H1 (cell line): ENCODE results near the gene RPL6. TPM values are rescaled to one million over a fixed set of nuclear protein-coding genes. Genes with fewer than 3 reads are reported as not detected.

Experiments
- CTCF ChIA-PET: fragments of 300-600 bp; sonication (Branson Sonifier 250); formaldehyde crosslinking; loops from one replicate; lab custom pipeline; 2021; ENCODE audit not compliant: partially characterized antibody; lab: Charles Lee
- POLR2A ChIA-PET: fragments of 300-600 bp; sonication (Branson Sonifier 250); formaldehyde crosslinking; loops from one replicate; lab custom pipeline; 2021; ENCODE audit warnings: inconsistent platforms; ENCODE audit not compliant: partially characterized antibody; lab: Charles Lee
- DNase-seq, 2 experiments: peaks; one replicate each; pipeline versions ENCODE4 v3.0.0 to v3.0.0-alpha.2; 2010 to 2022; ENCODE audit warnings: low spot score in 2 of 2, low read depth in 1 of 2, mixed read lengths in 1 of 2
- FAIRE-seq: peaks from 2 replicates; lab custom pipeline; 2011; peaks lifted over from hg19 to GRCh38; lab: Jason Lieb, UNC
- H2AFZ ChIP-seq: 2 replicates; pipeline ENCODE4 v1.8.1; 2012; ENCODE audit warnings: low read length, inconsistent platforms
- H2AK5ac ChIP-seq: 2 replicates; pipeline ENCODE4 v1.6.1; 2013; ENCODE audit warnings: low read depth, low read length
- H2BK120ac ChIP-seq: replicated peaks from 2 replicates; pipeline ENCODE3; 2013; ENCODE audit warnings: low read depth, low read length, inconsistent platforms
- H2BK12ac ChIP-seq: 2 replicates; pipeline ENCODE4 v1.6.1; 2013; ENCODE audit warnings: low read depth, low read length
- H2BK15ac ChIP-seq: 2 replicates; pipeline ENCODE4 v1.6.1; 2013; ENCODE audit warnings: low read length
- H2BK20ac ChIP-seq: 2 replicates; pipeline ENCODE4 v1.6.1; 2013; ENCODE audit warnings: low read length
- H2BK5ac ChIP-seq: 2 replicates; pipeline ENCODE4 v1.6.1; 2013; ENCODE audit warnings: low read depth, low read length
- H3K14ac ChIP-seq: 2 replicates; pipeline ENCODE4 v1.6.1; 2013; ENCODE audit warnings: inconsistent platforms; ENCODE audit not compliant: insufficient read length
- H3K18ac ChIP-seq: 2 replicates; pipeline ENCODE4 v1.6.1; 2013; ENCODE audit warnings: low read length; ENCODE audit errors: extremely low read depth
- H3K23ac ChIP-seq: 2 replicates; pipeline ENCODE4 v1.6.1; 2013; ENCODE audit warnings: inconsistent platforms; ENCODE audit not compliant: insufficient read length
- H3K23me2 ChIP-seq: 2 replicates; pipeline ENCODE4 v1.6.1; 2013; ENCODE audit warnings: low read depth, low read length
- H3K27ac ChIP-seq: 2 replicates; pipeline ENCODE4 v1.6.1; 2011; ENCODE audit warnings: low read depth, low read length, inconsistent platforms
- H3K27me3 ChIP-seq, 4 experiments: replicated peaks in 1 of 4; 1 replicate in 1 of 4; 2 replicates in 3 of 4; pipeline versions ENCODE4 v1.6.1 to v1.8.1; 2011 to 2013; ENCODE audit warnings: low read length in 3 of 4, mild to moderate bottlenecking in 3 of 4, inconsistent platforms in 2 of 4, mixed read lengths in 2 of 4, moderate library complexity in 1 of 4; ENCODE audit not compliant: control insufficient read depth in 3 of 4, insufficient read depth in 3 of 4; ENCODE audit errors: extremely low read depth in 1 of 4
- H3K36me3 ChIP-seq, 4 experiments: 2 replicates each; pipeline versions ENCODE4 v1.6.1 to v1.8.1; 2011 to 2013; ENCODE audit warnings: mild to moderate bottlenecking in 4 of 4, low read length in 3 of 4, moderate library complexity in 2 of 4, control low read depth in 1 of 4, inconsistent platforms in 1 of 4; ENCODE audit not compliant: insufficient read depth in 4 of 4, control insufficient read depth in 2 of 4
- H3K4ac ChIP-seq: replicated peaks from 2 replicates; pipeline ENCODE3; 2013; ENCODE audit warnings: low read length, low read depth, mixed read lengths, inconsistent platforms; ENCODE audit not compliant: insufficient read length
- H3K4me1 ChIP-seq, 4 experiments: replicated peaks in 1 of 4; 1 replicate in 1 of 4; 2 replicates in 3 of 4; pipeline versions ENCODE4 v1.6.1 to v1.8.1; 2011 to 2013; ENCODE audit warnings: low read length in 3 of 4, inconsistent platforms in 2 of 4, mixed read lengths in 1 of 4; ENCODE audit not compliant: insufficient read depth in 4 of 4, control insufficient read depth in 3 of 4
- H3K4me2 ChIP-seq, 2 experiments: 2 replicates each; pipeline versions ENCODE4 v1.6.1 to v1.8.1; 2011 to 2013; ENCODE audit warnings: low read depth in 2 of 2, low read length in 2 of 2, control low read depth in 1 of 2, inconsistent platforms in 1 of 2, mild to moderate bottlenecking in 1 of 2; ENCODE audit not compliant: insufficient read depth in 1 of 2
- H3K4me3 ChIP-seq, 4 experiments: fragments of 200-600, 300-600 bp in 1 of 4; sonication (generic), shearing (Covaris generic), sonication (Bioruptor Twin) in 1 of 4; 2 replicates each; pipeline versions ENCODE4 v1.5.1 to v1.8.1; 2011 to 2016; ENCODE audit warnings: low read length in 4 of 4, low read depth in 3 of 4, control low read depth in 2 of 4, inconsistent platforms in 2 of 4, mild to moderate bottlenecking in 2 of 4, mixed read lengths in 1 of 4, moderate library complexity in 1 of 4; ENCODE audit not compliant: insufficient read depth in 2 of 4; ENCODE audit errors: extremely low read depth in 1 of 4
- H3K56ac ChIP-seq: replicated peaks from 2 replicates; pipeline ENCODE3; 2013; ENCODE audit warnings: low read depth, mild to moderate bottlenecking, mixed read lengths, low read length, inconsistent platforms; ENCODE audit not compliant: insufficient read length
- H3K79me1 ChIP-seq: 2 replicates; pipeline ENCODE4 v1.6.1; 2013; ENCODE audit warnings: low read depth, low read length, control low read depth
- H3K79me2 ChIP-seq, 2 experiments: 2 replicates each; pipeline versions ENCODE4 v1.6.1 to v1.8.1; 2012 to 2013; ENCODE audit warnings: low read length in 2 of 2, mild to moderate bottlenecking in 2 of 2, inconsistent platforms in 1 of 2; ENCODE audit not compliant: insufficient read depth in 2 of 2, control insufficient read depth in 1 of 2
- H3K9ac ChIP-seq, 4 experiments: replicated peaks in 1 of 4; 1 replicate in 1 of 4; 2 replicates in 3 of 4; pipeline versions ENCODE4 v1.6.1 to v1.8.1; 2011 to 2013; ENCODE audit warnings: low read depth in 3 of 4, low read length in 3 of 4, control low read depth in 2 of 4, mild to moderate bottlenecking in 2 of 4, moderate library complexity in 2 of 4, inconsistent platforms in 1 of 4; ENCODE audit errors: extremely low read depth in 1 of 4
- H3K9me3 ChIP-seq, 2 experiments: 2 replicates each; pipeline versions ENCODE4 v1.6.1 to v1.8.1; 2012 to 2013; ENCODE audit warnings: mild to moderate bottlenecking in 2 of 2, moderate library complexity in 2 of 2, control low read depth in 1 of 2, inconsistent platforms in 1 of 2, low read depth in 1 of 2, low read length in 1 of 2, mixed read lengths in 1 of 2; ENCODE audit not compliant: insufficient read depth in 2 of 2
- H4K20me1 ChIP-seq, 2 experiments: replicated peaks in 1 of 2; 2 replicates each; pipeline versions ENCODE3 to v1.8.1; 2011 to 2013; ENCODE audit warnings: inconsistent platforms in 2 of 2, low read length in 2 of 2, mild to moderate bottlenecking in 1 of 2; ENCODE audit not compliant: insufficient read depth in 2 of 2, control insufficient read depth in 1 of 2
- H4K5ac ChIP-seq: 2 replicates; pipeline ENCODE4 v1.6.1; 2013; ENCODE audit warnings: low read length, low read depth, mixed read lengths, inconsistent platforms; ENCODE audit not compliant: insufficient read length
- H4K8ac ChIP-seq: 2 replicates; pipeline ENCODE4 v1.8.0; 2013; ENCODE audit warnings: mild to moderate bottlenecking, moderate library complexity, low read length, inconsistent platforms; ENCODE audit not compliant: insufficient read depth; ENCODE audit errors: extremely low read depth
- H4K91ac ChIP-seq: replicated peaks from 2 replicates; pipeline ENCODE3; 2013; ENCODE audit warnings: low read length, mixed read lengths, inconsistent platforms; ENCODE audit not compliant: insufficient read length
- GABPA ChIP-seq: IDR thresholded peaks from 2 replicates; pipeline ENCODE4 v1.6.1; 2011; ENCODE audit warnings: mild to moderate bottlenecking, low read length, moderate library complexity, borderline replicate concordance; ENCODE audit not compliant: insufficient read depth
- RXRA ChIP-seq: IDR thresholded peaks from 2 replicates; pipeline ENCODE4 v1.6.1; 2011; ENCODE audit warnings: low read depth, mild to moderate bottlenecking, low read length, moderate library complexity; ENCODE audit not compliant: insufficient read depth
- WGBS, 2 experiments: shearing (Covaris generic) in 1 of 2; methylation state at CpG; one replicate each; pipeline versions ENCODE4 v1.1.6 to v1.1.7; 2013 to 2015; ENCODE audit warnings: low lambda C conversion rate in 2 of 2, mixed read lengths in 2 of 2, inconsistent platforms in 1 of 2, low coverage in 1 of 2, missing lambda C conversion rate in 1 of 2; ENCODE audit not compliant: insufficient replicate concordance in 2 of 2, insufficient coverage in 1 of 2, insufficient read length in 1 of 2; ENCODE audit errors: extremely low coverage in 1 of 2, missing lambda C conversion rate in 1 of 2; 5-methylcytosine and 5-hydroxymethylcytosine counted together
- polyA plus RNA-seq, 7 experiments: library from polyadenylated mRNA; depleted of rRNA in 3 of 7; stranded (reverse) in 5 of 7; unstranded in 2 of 7; fragments of >200 nt in 5 of 7; fragments of 200-250 nt in 2 of 7; gene quantifications; 1 replicate in 5 of 7; 2 replicates in 1 of 7; 4 replicates in 1 of 7; pipeline versions ENCODE4 v1.2.1 to v1.2.3, GENCODE V29; 2011 to 2013; ENCODE audit warnings: missing spikeins in 2 of 7, mixed read lengths in 2 of 7
- total RNA-seq: library from RNA; stranded (reverse); fragmentation: NEBNext Ultra II Directional; extraction: Animal tissue kit (Norgen Biotek cat#: 25700); gene quantifications from 2 replicates; pipeline ENCODE4 v1.2.1, GENCODE V29; 2021

Gene RPL6
- total and polyA plus RNA-seq, 2 of the 8 experiments (the other 6 are each of a cell fraction or from before 2014, with no cell fraction given) = 1,073 to 1,643 TPM

DNA sequence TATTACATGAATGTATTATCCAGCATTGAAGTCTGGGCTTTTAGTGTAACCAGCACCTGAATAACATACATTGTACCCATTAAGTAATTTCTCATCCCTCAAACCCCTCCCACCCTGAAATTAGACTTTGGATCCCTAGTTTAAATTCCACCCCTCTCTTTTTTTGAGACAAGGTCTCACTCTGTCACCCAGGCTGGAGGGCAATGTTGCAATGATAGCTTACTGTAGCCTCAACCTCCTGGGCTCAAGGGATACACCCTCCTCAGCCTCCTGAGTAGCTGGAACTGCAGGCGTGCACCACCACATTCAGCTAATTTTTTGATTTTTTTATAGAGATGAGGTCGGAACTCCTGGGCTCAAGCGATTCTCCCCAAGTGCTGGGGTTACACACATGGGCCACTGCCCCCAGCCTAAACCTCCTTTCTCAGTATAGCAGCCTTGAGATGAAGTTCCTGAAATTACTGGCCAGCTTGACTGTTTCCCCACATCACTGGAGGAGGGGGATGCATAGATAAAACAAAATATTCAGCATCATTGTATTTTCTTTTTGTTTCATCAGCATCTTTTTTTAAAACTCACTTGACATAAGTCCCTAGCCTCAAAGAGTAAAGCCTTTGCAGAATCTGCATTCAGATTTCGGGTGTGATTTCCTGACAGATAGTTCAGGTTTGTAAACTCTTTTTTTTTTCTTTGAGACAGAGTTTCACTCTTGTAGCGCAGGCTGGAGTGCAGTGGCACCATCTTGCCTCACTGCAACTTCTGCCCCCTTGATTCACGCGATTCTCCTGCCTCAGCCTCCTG is 16.4 kb upstream of the RPL6 start:
- no peak overlapping the region for H3K14ac ChIP-seq
- CTCF ChIA-PET = interaction anchor here (0.7 to 1.1 kb wide), 2 partner anchors 39 to 120 kb away, joined by 4 read pairs; no protein-coding TSS in a partner anchor
- TF ChIP-seq GABPA = no peak
- TF ChIP-seq RXRA = no peak
- TF ChIP-seq, all 59 proteins: peak for 0
- POLR2A ChIA-PET = interaction anchor here (0.6 to 1.9 kb wide), 5 partner anchors 8 to 484 kb away, joined by 3 to 4 read pairs (median 3); partner anchors contain the start of gene PTPN11
- H4K20me1 ChIP-seq = peaks cover 0 to 9% of the 10 kb centered on the region in 2 experiments
- no peak overlapping the region for H2BK20ac ChIP-seq
- no peak overlapping the region for H3K18ac ChIP-seq
- no peak overlapping the region for H3K23ac ChIP-seq
- no peak overlapping the region for H3K4me3 ChIP-seq
- no peak overlapping the region for H2BK12ac ChIP-seq
- peaks cover 5 to 92% of the 10 kb centered on the region in 2 experiments for H3K79me2 ChIP-seq
- H3K4ac ChIP-seq = no peak overlapping the region
- H4K5ac ChIP-seq = no peak overlapping the region
- H3K36me3 ChIP-seq = no peaks in the 10 kb centered on the region; a peak in 1 of 8 replicates
- no peak for FAIRE-seq
- no peak overlapping the region for H2BK120ac ChIP-seq
- no peak overlapping the region for H4K8ac ChIP-seq
- no peaks in the 10 kb centered on the region for H3K4me1 ChIP-seq
- H3K27me3 ChIP-seq = no peaks in the 10 kb centered on the region
- H3K56ac ChIP-seq = no peak overlapping the region
- H2AFZ ChIP-seq = no peak overlapping the region
- no peaks in the 10 kb centered on the region for H3K23me2 ChIP-seq
- no peak overlapping the region for H2AK5ac ChIP-seq
- no peaks in the 10 kb centered on the region for H3K9me3 ChIP-seq
- H3K27ac ChIP-seq = no peak overlapping the region
- WGBS, 2 experiments = 89% methylated on average over 7 of the region's 7 CpGs; no CpG with 5 or more reads in 1 of the 2 experiments
- no peak overlapping the region for H2BK5ac ChIP-seq
- H3K79me1 ChIP-seq = peaks cover 5% of the 10 kb centered on the region
- DNase-seq = no peak
- H3K4me2 ChIP-seq = no peak overlapping the region
- no peak overlapping the region for H2BK15ac ChIP-seq
- H4K91ac ChIP-seq = no peak overlapping the region
- no peak overlapping the region for H3K9ac ChIP-seq
